ENCODE measurements around the gene UTP20.

- TF ChIP-seq, protein P1, sequence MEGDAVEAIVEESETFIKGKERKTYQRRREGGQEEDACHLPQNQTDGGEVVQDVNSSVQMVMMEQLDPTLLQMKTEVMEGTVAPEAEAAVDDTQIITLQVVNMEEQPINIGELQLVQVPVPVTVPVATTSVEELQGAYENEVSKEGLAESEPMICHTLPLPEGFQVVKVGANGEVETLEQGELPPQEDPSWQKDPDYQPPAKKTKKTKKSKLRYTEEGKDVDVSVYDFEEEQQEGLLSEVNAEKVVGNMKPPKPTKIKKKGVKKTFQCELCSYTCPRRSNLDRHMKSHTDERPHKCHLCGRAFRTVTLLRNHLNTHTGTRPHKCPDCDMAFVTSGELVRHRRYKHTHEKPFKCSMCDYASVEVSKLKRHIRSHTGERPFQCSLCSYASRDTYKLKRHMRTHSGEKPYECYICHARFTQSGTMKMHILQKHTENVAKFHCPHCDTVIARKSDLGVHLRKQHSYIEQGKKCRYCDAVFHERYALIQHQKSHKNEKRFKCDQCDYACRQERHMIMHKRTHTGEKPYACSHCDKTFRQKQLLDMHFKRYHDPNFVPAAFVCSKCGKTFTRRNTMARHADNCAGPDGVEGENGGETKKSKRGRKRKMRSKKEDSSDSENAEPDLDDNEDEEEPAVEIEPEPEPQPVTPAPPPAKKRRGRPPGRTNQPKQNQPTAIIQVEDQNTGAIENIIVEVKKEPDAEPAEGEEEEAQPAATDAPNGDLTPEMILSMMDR (IDR thresholded peaks at IDR 0.05), result no peak
- no peak for TF ChIP-seq EZH2 (IDR thresholded peaks at IDR 0.05; ENCODE audit: borderline replicate concordance, insufficient read depth, low read depth, low read length, poor library complexity, severe bottlenecking)
These were observed 58.2 kb downstream of the UTP20 start for GRCh38 chr12:101338087-101338486.
